ENCODE data around the gene SLC16A2.

DNA sequence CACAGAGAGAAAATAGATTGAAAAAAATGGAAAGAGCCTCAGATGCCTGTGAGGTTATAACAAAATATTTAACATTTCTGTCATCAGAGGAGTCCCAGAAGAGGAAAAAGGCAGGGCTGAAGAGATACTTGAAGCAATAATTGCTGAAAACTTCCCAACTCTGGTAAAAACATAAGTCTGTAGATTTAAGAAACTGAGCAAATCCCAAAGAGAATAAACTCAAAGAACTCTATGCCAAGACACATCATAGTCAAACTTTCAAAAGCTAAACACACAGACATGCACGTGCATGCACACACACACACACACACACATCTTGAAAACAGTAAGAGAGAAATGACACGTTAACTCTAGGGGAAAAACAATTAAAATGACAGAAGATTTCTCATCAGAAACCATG, 94.1 kb downstream of the SLC16A2 start:
- TF ChIP-seq CTCF (IDR thresholded peaks at IDR 0.05), result no peak
- no peak for TF ChIP-seq POLR2A (IDR thresholded peaks at IDR 0.05)
- no peak for TF ChIP-seq POLR2AphosphoS5 (IDR thresholded peaks at IDR 0.05)
